Fibroblast of the conjunctiva (primary cell): ENCODE data around the gene C18orf54.
A peak's percentile ranks its signal among the peaks of the same experiment; 100 is the strongest.

Experiments
- DNase-seq: peaks from one replicate; pipeline ENCODE4 v3.0.0-alpha.2; 2010; ENCODE audit warnings: low read depth

Gene C18orf54

DNA sequence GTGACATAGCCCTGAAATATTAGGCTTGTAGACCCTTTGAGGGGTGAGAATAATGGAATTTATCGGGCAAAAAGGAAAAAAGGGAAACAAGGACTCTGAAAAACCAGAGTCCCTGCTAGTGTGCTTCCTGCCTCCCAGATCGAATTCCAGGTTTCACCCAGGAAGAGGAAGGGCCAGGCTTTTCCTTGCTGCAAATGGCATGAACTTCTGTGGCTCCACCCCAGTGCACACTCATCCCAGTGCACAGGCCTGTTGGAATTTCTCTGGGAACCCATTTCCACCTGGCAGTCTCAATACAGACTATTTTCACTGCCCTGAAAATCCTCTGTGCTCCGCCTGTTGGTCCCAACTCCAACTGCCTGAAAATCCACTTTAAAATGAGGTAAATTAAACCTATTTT lies 29.9 kb downstream of the C18orf54 start:
- DNase-seq: no peak

DNA sequence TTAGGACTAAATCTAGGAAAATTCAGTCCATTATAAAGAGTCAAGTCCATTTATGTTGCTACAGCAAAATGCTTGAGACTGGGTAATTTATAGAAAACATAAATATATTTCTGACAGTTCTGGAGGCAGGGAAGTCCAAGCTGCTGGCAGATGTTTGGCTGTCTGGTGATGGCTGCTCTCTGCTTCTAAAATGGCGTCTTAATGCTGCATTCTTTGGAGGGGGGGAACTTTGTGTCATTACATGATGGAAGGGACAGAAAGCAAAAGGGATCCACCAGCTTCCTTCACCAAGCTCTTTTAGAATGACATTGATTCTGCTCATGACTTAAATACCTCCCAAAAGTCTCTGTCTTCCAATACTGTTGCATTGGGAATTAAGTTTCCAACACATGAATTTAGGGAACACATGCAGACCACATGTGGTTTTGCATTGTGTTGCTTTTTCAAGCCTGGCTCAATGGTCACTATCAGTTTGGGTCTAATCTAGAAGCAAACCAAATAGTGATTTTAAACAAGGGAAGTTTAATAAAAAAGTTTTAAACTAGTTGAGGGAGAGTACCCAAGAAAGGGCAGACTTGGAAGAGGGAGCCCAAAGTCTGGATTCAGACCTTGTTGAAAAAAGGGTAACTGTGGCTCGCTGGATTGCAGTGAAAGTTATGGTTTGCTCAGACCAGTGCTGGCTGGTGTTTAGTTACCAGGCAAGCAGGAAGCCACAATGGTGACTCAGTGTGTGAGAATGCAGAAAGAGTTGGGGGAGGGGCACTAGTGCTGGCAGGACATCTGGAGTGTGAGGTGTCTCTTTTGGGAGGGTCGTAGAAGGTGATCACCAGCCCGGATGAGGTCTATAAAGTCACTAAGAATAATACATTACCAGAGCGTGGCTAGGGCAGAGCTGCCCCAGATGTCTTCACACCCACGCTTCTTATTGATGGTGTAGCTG lies 30.8 kb downstream of the C18orf54 start:
- peak; percentile 77 for DNase-seq

DNA sequence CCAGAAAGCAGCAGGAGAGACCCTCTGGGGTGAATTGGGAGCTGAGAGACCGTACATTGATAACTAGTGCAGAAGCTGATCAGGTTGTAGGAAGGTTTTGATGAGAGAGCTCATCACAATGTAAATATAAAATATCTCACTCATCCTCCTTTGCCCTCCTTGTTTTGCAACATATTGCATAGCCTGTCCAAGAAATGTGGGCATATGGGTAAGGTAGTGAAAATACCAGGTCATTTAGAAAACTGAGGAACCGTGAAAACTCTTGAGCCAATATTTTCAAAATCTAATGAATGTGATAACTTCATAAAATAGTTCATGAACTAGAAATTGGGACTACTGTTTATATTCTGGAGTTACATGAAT lies 31.4 kb downstream of the C18orf54 start:
- DNase-seq: no peak

DNA sequence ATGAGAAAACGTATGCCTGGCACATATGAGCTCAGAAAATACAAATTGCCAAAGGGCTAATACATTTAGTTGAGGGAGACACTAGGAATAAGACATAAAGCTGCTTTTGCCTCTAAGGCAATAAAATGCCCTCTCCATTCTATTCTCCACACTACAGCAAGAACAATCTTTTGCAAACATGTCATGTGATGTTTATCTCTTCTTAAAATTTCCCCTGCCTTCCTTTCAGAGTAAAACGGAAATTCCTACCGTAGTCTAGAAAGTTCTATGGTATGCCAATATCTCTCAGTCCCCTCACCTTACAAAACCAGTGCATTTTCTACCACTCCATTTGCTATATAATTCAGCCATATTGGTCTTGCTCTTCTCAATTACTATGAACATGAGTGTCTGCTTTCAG lies 33.1 kb downstream of the C18orf54 start:
- DNase-seq: no peak

DNA sequence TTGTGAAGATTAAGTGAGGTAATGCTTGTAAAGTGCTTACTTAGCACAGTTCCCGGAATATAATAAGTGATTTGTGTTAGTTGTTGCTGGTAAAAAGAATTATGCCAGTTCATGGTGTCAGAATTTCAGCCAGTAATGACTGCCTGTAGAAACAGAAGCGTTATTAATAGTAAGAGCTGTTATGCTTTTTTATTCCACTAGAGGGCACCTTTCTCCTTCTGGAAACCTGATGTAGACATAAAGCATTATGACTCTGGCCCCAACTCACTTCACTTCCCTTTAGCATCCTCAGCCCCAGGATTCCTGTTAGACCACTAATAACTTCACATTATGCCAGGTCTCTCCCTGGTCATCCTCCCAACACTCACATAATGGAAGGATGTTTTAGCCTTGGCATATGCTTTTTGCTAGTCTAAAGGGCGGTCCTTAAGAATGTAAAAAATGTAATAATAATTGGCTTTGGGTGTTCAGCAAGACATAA lies 34.9 kb downstream of the C18orf54 start:
- DNase-seq: peak; percentile 50

DNA sequence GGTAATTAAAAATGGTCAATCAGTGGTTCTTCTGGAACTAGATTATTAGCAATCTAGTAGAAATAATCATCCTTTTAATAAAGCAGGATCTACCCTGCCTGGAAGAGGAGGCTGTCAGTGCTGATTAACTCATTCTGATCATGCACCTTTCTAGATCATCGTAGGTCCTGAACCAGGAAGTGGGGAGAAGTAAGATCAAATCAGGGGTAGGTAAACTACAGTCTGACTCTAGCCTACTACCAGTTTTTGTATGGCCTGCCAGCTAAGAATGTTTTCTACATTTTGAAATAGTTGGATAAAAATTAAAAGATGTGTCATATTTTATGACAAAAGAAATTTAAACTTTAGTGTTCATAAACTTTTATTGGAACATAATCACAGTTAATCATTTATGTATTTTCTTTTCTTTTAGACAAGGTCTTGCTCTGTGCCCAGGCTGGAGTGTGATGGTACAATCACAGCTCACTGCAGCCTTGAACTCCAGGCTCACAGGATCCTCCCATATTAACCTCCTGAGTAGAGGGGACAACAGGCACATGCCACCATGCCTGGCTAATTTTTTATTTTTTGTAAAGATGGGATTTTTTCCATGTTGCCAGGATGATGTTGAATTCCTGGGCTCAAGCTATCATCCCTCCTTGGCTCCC lies 36.1 kb downstream of the C18orf54 start:
- no peak for DNase-seq

DNA sequence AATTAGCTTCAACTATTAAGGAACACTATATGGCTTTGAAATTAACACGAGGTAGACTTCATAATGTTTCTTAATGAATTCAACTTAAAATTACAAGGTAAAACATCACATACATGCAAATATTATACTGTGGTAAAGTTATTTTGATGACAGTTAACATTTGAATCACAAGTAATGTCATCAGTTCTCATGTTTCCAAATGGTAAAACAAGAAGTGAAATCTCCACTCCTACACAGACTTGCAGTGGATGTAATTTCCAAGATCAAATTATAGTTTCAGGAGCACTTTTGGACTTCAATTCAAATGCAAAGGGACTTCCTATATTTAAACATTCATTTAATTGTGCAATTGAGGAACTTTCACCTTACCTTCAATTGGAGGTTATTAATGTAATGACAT lies 39.1 kb downstream of the C18orf54 start:
- DNase-seq: no peak

DNA sequence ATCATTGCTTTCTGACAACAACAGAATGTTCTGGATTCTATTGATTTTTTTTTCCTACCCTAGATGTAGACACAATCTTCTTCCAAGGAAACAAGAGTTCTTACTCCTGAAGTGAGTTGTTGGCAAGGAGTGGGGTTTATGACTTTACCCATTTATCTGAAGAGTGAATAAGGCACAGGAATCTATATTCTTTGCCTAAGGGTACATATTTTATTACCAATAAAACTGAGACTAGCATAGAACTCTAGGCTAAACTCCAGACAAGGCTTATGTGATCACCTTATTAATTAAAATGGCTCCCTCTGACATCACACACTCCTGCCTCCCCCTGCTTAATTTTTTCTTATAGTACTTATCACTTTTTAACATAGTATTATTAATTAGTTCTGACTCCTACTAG lies 47.6 kb downstream of the C18orf54 start:
- DNase-seq: no peak

DNA sequence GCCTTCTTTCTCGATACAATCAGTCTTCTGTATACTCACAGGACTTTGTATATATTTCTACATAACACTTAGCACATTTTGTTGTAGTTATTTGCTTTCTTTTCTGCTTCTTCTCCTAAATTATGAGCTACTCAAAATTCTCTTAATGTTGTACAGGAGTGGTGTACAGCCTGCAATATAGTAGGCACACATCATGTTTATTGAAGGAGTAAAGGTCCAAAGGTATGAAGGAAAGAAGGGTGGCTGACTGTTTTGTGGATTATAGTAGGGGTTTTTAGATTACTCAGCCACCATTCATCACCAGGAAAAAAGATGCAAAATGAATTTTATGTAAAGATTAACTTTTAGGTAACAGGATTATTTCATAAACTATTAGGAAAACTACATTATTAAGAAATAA lies 54.1 kb downstream of the C18orf54 start:
- no peak for DNase-seq

DNA sequence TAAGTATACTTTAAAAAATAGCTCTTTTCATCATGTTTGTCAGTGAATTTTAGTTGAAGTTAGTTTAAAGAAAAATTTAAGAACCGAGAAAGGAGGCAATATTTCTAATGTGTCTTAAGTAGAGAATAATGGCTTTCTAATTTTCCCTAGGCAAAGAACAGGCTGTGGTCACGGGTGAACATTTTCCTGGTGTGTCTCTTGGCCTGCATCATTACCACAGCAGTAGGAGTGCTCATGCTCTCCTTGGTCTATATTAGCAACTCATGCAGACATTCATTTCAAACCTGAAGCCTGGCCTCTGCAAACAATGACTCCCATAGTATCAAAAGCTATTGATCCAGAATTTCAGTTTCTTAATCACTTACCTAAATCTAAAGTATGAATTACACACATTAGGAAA lies 57.4 kb downstream of the C18orf54 start:
- no peak for DNase-seq

DNA sequence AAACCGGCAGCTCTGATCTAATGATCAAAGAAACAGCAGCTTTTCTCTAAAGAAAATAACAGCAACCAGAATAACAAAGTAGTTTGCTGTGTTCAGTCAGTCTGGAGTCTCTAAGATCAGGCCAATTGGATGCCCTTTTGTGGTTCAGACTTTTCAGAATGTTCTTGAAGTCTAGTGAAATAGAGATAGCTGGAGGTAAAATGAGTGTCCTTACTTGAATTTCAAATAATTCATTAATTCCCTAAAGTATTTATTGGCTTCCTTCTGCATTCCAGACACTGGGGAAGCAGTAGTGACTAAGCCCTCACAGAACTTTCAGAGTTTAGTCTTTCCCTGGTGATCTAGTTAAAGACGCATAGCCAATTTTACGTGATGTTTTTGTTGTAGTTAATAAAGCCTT lies 58.7 kb downstream of the C18orf54 start:
- DNase-seq: peak; percentile 63

DNA sequence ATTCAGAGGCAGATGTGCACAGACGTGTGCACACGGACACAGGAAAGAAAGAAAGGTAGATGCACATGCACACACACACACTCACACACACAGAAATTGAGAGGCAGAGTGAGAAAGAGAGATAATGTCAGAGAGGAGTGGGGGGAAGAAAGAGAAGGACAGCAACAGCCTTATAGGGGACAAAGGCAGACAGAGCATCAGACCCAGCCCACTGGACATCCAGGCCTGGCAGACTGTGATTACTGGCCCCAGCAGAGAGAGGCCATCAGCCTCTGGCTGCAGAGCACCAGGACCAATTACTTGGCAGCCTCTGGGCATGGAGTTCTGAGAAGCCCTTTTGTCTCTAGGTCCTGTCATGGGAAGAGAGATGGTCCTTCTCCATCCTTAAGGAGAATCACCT lies 66.1 kb downstream of the C18orf54 start:
- no peak for DNase-seq

DNA sequence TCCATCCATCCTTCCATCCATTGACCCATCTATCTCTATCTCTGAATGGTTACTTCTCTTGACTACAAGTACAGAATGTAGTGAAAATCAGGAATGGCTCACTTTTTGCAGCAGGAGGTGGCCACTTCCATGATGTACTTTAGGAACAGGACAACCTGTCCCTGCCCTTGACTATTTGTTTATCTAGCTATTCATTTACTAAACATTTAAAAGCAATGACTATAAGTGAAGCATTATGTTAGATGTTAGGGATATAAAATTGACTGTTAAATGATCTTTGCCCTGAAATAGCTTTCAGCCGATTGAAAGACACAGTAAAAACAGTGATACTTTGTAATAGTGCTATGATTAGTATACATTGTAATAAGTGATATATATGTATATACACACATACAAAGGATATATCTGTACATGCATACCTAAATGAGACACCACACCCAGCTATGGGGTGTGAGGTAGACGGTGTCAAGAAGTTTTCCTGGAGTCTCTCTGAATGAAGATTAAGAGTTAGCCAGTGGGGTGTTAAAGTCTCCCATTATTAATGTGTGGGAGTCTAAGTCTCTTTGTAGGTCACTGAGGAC lies 68.5 kb downstream of the C18orf54 start:
- DNase-seq: no peak
